Skeletal muscle cell (primary cell): Measurements from ENCODE around the gene ELOF1.
"Not testable (repeated sequence)": the region's sequence is repeated elsewhere in the genome, so short reads cannot be mapped to it uniquely, and the experiment has no call there.

Experiments
- DNase-seq: peaks from one replicate; pipeline ENCODE4 v3.0.0-alpha.2; 2010; ENCODE audit warnings: low read depth
- H3K4me3 ChIP-seq: 2 replicates; pipeline ENCODE4 v1.5.1; 2011; ENCODE audit warnings: low read depth, mild to moderate bottlenecking, control low read depth, low read length, moderate library complexity

ELOF1 gene

DNA sequence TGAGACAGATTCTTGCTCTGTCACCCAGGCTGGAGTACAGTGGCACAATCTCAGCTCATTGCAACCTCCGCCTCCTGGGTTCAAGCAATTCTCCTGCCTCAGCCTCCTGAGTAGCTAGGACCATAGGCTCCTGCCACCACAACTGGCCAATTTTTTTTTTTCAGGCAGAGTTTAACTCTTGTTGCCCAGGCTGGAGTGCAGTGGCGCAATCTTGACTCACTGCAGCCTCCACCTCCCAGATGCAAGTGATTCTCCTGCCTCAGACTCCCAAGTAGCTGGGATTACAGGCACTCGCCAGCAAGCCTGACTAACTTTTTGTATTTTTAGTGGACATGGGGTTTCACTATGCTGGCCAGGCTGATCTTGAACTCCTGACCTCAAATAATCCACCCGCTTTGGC, 14.7 kb upstream of the ELOF1 start:
- H3K4me3 ChIP-seq, DNase-seq: not testable (repeated sequence)

GRCh38 chr19:11573354-11573753, 14.3 kb upstream of the ELOF1 start:
- DNase-seq, H3K4me3 ChIP-seq: not testable (repeated sequence)

- DNase-seq = no peak
- H3K4me3 ChIP-seq = no peak overlapping the region
Observed at GRCh38 chr19:11570039-11570462, 11.0 kb upstream of the ELOF1 start.

DNA sequence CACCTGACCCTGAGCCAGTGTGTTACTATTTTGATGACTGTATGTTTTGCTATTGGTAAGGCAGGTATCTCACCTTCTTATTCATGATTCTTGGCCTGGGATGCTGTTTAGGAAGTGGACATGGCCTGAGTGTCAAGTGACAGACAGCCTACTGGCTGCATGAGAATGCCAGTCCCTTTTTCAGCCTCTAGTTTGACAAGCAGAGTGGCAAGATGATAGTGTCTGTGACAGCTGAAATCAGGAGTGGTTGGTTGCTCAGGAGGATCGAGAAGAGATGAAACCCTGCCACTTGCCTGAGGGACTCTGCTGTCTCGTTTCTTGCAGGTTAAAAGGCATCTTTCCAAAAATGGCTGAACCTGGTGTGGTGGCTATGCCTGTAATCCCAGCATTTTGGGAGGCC, 7.1 kb upstream of the ELOF1 start:
- H3K4me3 ChIP-seq = no peak overlapping the region
- no peak for DNase-seq

DNA sequence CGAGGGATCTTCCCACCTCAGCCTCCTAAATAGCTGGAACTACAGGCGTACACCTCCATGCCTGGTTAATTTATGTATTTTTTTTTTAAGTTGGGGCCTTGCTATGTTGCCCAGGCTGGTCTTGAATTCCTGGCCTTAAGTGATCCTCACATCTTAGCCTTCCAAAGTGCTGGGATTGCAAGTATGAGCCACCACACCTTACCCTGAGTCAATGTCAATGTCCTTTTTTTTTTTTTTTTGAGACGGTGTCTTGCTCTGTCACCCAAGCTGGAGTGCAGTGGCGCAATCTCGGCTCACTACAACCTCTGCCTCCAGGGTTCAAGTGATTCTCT, 6.6 kb upstream of the ELOF1 start:
- not testable (repeated sequence) for DNase-seq, H3K4me3 ChIP-seq

- DNase-seq = not testable (repeated sequence)
Observed at GRCh38 chr19:11564082-11564807, 5.2 kb upstream of the ELOF1 start.

DNA sequence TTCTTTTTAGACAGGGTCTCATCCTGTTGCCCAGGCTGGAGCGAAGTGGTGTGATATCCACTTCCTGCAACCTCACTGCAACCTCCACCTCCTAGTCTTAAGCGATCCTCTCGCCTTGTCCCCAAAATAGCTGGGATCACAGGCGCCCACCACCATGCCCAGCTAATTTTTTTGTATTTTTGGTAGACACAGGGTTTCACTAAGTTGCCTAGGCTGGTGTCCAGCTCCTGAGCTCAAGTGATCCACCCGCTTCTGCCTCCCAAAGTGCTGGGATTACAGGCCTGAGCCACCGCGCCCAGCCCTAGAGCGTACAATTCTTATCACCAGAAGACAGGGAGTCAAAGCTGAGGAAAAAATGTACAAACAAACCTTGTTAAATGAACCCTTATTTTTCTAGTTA, 4.5 kb upstream of the ELOF1 start:
- H3K4me3 ChIP-seq = no peak overlapping the region
- no peak for DNase-seq

More at GRCh38 chr19:11564082-11564807, 5.2 kb upstream of the ELOF1 start:
- H3K4me3 ChIP-seq = not testable (repeated sequence)

- H3K4me3 ChIP-seq = no peak overlapping the region
Observed at GRCh38 chr19:11560404-11561051, 1.5 kb upstream of the ELOF1 start.

GRCh38 chr19:11556634-11557420, 2.2 kb downstream of the ELOF1 start:
- H3K4me3 ChIP-seq = no peak overlapping the region
- DNase-seq = no peak

More at GRCh38 chr19:11560404-11561051, 1.5 kb upstream of the ELOF1 start:
- peak; percentile 47 for DNase-seq

DNA sequence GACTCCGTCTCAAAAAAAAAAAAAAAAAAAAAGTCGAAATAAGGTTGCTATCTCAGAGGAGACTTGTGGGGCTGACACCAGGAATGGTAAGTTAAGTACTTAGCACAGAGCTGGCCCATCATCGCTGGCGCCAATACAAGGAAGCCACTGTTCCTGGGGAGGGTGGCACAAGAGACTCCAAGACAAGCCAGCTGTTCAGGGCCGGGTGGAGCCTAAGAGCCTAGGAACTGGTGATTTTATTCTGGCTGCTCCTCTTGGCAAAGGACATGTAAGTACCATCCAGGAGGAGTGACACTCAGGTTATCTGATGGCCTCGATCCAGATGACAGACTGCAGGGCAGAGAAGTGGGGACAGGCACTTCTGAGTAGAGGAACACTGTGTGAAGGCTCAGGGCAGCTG, 3.8 kb downstream of the ELOF1 start:
- no peak for DNase-seq
- H3K4me3 ChIP-seq = no peak overlapping the region

- no peak for DNase-seq
- H3K4me3 ChIP-seq = no peak overlapping the region
Observed at GRCh38 chr19:11554160-11554559, 4.9 kb downstream of the ELOF1 start.

GRCh38 chr19:11552666-11553372, 6.2 kb downstream of the ELOF1 start:
- DNase-seq = no peak
- no peak overlapping the region for H3K4me3 ChIP-seq

- DNase-seq = no peak
- H3K4me3 ChIP-seq = no peak overlapping the region
Observed at GRCh38 chr19:11551603-11552235, 7.3 kb downstream of the ELOF1 start.

DNA sequence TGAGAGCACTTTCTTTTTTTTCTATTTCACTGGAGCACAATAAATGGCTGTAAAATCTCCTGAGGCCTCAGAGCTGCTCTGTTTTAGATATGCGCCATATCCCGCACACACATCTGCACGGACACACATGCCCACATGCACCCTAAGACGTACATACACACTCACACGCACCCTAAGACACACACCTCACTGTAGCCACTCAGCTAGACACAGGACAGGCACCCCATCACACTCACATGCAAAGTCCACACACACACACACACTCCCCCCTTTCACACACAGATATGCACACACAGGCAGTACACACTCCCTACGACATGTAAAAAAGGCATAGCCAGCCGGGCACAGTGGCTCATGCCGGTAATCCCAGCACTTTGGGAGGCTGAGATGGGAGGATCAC, 8.8 kb downstream of the ELOF1 start:
- no peak for DNase-seq
- H3K4me3 ChIP-seq = no peak overlapping the region

- DNase-seq = no peak
- no peak overlapping the region for H3K4me3 ChIP-seq
Observed at GRCh38 chr19:11549386-11549953, 9.6 kb downstream of the ELOF1 start.

DNA sequence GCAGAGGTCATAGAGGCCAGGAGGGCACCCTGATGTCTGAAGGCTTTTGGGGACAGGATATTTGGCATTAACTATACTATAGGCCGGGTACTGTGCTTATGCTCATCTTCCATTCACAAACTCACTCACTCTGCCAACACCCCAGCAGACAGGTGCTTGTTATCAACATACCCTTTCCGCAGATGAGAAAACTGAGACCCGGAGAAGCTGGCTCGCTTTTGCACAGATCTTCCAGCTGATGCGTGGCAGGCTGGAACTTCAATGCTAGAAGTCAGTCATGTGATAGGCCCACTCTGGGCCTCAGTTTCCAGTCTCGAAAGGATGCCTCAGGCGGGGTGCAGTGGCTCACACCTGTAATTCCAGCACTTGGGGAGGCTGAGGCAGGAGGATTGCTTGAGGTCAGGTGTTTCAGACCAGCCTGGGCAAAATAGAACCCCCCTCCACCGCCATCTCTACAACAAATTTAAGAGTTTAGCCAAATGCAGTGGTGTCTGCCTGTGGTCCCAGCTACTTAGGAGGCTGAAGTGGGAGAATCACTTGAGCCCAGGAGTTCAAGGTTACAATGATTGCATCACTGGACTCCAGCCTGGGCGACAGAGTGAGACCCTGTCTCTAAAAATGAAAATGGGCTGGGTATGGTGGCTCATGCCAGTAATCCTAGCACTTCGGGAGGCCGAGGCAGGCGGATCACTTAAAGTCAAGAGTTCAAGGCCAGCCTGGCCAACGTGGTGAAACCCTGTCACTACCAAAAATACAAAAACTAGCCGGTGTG, 10.9 kb downstream of the ELOF1 start:
- no peak for DNase-seq
- H3K4me3 ChIP-seq = no peak overlapping the region

DNA sequence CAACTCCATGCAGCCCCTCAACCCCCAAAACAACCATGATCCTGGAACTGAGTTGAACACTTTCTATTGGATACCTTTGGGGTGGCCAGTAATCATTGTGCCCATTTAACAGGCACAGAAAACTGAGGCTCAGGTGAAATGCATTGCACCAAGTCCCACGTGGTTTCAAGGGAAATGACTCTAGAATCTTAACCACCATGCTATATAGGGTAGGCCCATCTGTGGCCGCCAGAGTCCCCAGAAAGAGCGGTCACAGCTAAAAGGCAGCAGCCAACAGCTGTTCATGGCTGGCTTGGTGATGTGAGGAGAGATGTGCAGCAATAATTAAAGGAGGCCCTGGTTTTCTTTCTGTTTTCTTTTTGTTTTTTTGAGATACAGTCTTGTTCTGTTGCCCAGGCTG, 17.8 kb downstream of the ELOF1 start:
- DNase-seq = no peak
- no peak overlapping the region for H3K4me3 ChIP-seq

DNA sequence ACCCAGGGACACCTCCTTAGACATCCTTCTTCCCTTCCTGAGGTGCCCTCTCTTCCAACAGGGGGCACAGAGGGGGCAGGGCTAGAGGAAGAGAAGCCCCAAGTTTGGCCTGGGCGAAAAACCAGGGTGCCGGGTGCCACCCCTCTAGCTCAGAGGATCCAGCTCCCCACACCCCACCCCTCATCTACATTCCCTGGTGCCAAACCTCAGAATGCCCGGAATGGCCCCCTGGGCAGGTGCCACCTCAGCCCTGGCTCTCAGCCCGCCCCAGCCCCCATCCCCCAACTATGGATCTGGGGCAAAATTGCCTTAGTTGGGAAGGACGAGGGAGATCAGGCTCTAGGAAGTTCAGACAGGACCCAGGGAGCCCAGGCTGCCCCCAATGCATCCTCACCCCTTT, 18.4 kb downstream of the ELOF1 start:
- no peak for DNase-seq
- H3K4me3 ChIP-seq = no peak overlapping the region
